ENCODE measurements around the gene DLG2. TPM values are rescaled to one million over a fixed set of nuclear protein-coding genes. Genes with fewer than 3 reads are reported as not detected.
A peak's percentile ranks its signal among the peaks of the same experiment; 100 is the strongest.

The DLG2 gene
- total and polyA plus RNA-seq, 2 of the 4 experiments (the other 2 are of a cell fraction): 0.31 to 0.36 TPM

DNA sequence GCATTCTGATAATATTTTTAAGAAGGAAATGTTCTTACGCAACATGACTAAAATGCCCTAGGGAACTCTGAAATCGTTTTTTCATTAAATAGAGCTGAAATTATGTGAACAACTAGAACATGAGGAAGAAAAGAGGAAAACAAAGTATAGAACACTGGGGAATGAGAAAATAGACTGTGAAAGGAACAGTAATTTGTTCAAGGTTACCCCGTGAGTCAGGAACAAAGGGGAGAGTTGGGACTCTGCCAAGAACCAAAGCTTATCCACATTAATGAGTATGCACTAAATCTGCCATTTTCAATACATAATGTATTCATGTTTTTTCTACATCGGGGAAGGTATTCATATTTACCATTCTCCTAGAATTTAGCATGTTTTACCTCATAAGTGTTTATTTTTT, 1379.2 kb downstream of the DLG2 start:
- no peak overlapping the region for H4K91ac ChIP-seq (ENCODE audit: insufficient read depth, low read depth, low read length)
- in situ Hi-C loops (cut with MboI; ENCODE audit: low sequenced_read_pairs): no loop called here
- dilution Hi-C loops (cut with HindIII; ENCODE audit: low sequenced_read_pairs, unreplicated experiment): no loop called here

More for the DNA sequence above, 1379.2 kb downstream of the DLG2 start:
- H3K9ac ChIP-seq (ENCODE audit: low read depth, low read length): no peak overlapping the region
- WGBS, 2 experiments (ENCODE audit: extremely low coverage in 2 of 2, insufficient read length in 1 of 2): no CpG with 5 or more reads among the region's 4 CpGs
- ChIA-PET POLR2A (ENCODE audit: unreplicated experiment) (no interaction called here), CTCF (interaction anchor here (0.9 kb wide), 1 partner anchor 24 kb away, joined by 3 read pairs; no protein-coding TSS in a partner anchor)
- H3K9me3 ChIP-seq (ENCODE audit: control insufficient read depth, insufficient read depth, low read length): no peaks in the 10 kb centered on the region
- H2AFZ ChIP-seq (replicated peaks; ENCODE audit: low read length, poor library complexity): no peak overlapping the region
- no peaks in the 10 kb centered on the region for H3K27me3 ChIP-seq (ENCODE audit: control insufficient read depth, insufficient read depth, low read length)
- H3K4ac ChIP-seq (ENCODE audit: low read depth, low read length): no peak overlapping the region
- no peak overlapping the region for H2AK9ac ChIP-seq (replicated peaks; ENCODE audit: low read depth, low read length, poor library complexity)
- no peak overlapping the region for H2BK120ac ChIP-seq (ENCODE audit: low read depth, low read length)
- no peak overlapping the region for H3K27ac ChIP-seq (ENCODE audit: insufficient read depth, low read length)
- no peak overlapping the region for H4K5ac ChIP-seq (ENCODE audit: low read depth, low read length)
- intact Hi-C loops (cut with micrococcal nuclease): no loop called here
- H3K4me2 ChIP-seq (ENCODE audit: low read depth, low read length): no peak overlapping the region
- no peak overlapping the region for H2BK15ac ChIP-seq (ENCODE audit: low read depth, low read length)
- H3K4me3 ChIP-seq (ENCODE audit: insufficient read depth, low read depth, low read length): no peak overlapping the region
- H3K56ac ChIP-seq (ENCODE audit: extremely low read depth, insufficient read depth, low read length): no peak overlapping the region
- H2AK5ac ChIP-seq (ENCODE audit: low read depth, low read length): no peak overlapping the region
- H3K79me1 ChIP-seq (ENCODE audit: low read depth in 1 of 2, low read length in 2 of 2): no peaks in the 10 kb centered on the region
- BruUV-seq (replicated peaks): no TSS peak
- H4K20me1 ChIP-seq (ENCODE audit: insufficient read depth, low read length): no peaks in the 10 kb centered on the region
- no peak for TF ChIP-seq MAZ (IDR thresholded peaks at IDR 0.05; ENCODE audit: borderline replicate concordance, low read depth, low read length)
- TF ChIP-seq CEBPB (IDR thresholded peaks at IDR 0.05; ENCODE audit: low read depth, low read length): peak; percentile 61; the same call in 1 of the 2 replicates
- no peaks in the 10 kb centered on the region for H3K4me1 ChIP-seq (ENCODE audit: control insufficient read depth, insufficient read depth, low read length)
- no peak overlapping the region for H3K18ac ChIP-seq (ENCODE audit: low read depth, low read length)
- H3K23ac ChIP-seq (ENCODE audit: low read depth, low read length): no peak overlapping the region
- DNase-seq (no peak), ATAC-seq (ENCODE audit: low read depth) (no peak)
- H4K8ac ChIP-seq (ENCODE audit: low read depth in 2 of 2, low read length in 2 of 2): no peak overlapping the region
- no peaks in the 10 kb centered on the region for H3K36me3 ChIP-seq (ENCODE audit: control insufficient read depth, insufficient read depth, low read length)
- no peak overlapping the region for H3K14ac ChIP-seq (replicated peaks; ENCODE audit: low read depth, low read length)
- H2BK5ac ChIP-seq (ENCODE audit: low read depth, low read length, poor library complexity, severe bottlenecking): no peak overlapping the region
- H2BK20ac ChIP-seq (ENCODE audit: low read depth, low read length): no peak overlapping the region
- H3K9me1 ChIP-seq (ENCODE audit: insufficient read depth, low read length): no peaks in the 10 kb centered on the region

Data from IMR-90 (cell line).